ENCODE measurements around the gene RTP1. TPM values are rescaled to one million over a fixed set of nuclear protein-coding genes. Genes with fewer than 3 reads are reported as not detected.

RTP1 gene
- total RNA-seq, 4 donors from 2014 or later = not detected

DNA sequence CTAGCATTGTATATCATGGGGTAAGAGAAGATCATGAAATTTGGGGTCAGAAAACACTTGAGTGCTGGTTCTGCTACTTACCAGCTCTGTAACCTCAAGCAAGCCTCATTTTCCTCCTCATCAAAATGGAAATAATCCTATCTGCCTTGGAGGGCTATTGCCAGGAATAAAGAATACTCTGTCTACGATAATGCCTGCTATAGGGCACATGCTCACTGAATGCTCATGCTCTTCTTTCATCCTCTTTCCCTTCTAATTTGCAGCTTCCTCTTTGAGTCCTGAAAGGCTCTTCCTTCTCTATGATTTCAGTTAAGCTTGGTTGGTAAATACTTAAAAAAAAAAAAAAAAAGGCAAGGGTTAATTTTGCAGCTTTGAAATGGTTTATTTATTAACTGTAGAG is 12.8 kb downstream of the RTP1 start:
- no peaks in the 10 kb centered on the region for H3K9me3 ChIP-seq
- H3K27ac ChIP-seq = peak overlapping the region in 1 of 4 donors; percentile 18
- H3K27me3 ChIP-seq = no peaks in the 10 kb centered on the region
- H3K4me1 ChIP-seq = peaks cover 0 to 25% (median 0%) of the 10 kb centered on the region in 4 donors
- no peaks in the 10 kb centered on the region for H3K36me3 ChIP-seq
- DNase-seq = no peak
- TF ChIP-seq POLR2A (IDR thresholded peaks at IDR 0.05) (no peak), CTCF (IDR thresholded peaks at IDR 0.05) (no peak)
- H3K4me3 ChIP-seq = no peak overlapping the region

DNA sequence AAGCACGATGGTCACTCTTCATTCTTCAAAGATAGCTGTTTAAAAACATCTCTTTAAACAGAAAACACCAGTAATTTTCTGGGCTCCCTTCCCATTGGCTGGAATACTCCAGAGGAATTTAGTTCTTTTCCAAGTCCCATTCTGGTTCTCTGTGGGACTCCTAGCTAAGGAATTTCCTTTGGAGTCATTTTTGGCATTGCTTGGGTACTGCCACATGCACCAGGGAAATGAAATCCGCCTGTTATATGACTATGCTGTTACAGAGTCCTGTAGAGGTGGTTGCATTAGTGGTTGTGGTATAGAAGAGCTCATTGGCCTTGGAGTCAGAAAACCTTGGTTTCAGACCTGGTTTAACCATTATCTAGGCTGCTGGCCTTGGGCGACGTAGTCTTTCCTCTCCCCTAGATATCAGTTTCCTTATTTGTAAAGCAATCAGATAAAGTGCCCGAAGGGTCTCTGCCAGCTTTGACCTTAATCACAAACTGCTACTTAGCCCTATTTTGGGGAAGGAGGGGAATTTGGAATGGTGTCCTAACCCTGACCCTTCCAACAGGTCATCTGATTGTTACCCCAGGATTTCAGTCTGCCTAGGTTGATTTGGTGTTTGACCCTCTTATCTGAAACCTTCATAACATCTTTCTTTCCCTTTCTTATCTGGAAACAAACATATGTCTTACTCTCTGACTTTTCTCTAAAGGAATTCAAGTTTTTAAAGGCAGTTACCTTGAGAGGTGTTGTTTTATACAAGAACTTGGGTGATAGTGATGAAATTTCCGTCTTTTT is 13.4 kb downstream of the RTP1 start:
- TF ChIP-seq CTCF (IDR thresholded peaks at IDR 0.05) (no peak), POLR2A (IDR thresholded peaks at IDR 0.05) (no peak)
- Histone ChIP-seq H3K9me3 (no peaks in the 10 kb centered on the region), H3K4me3 (no peak overlapping the region), H3K4me1 (peaks cover 0 to 25% (median 0%) of the 10 kb centered on the region in 4 donors), H3K36me3 (no peaks in the 10 kb centered on the region), H3K27me3 (no peaks in the 10 kb centered on the region), H3K27ac (peak overlapping the region in 1 of 4 donors; percentile 36)
- DNase-seq = no peak

DNA sequence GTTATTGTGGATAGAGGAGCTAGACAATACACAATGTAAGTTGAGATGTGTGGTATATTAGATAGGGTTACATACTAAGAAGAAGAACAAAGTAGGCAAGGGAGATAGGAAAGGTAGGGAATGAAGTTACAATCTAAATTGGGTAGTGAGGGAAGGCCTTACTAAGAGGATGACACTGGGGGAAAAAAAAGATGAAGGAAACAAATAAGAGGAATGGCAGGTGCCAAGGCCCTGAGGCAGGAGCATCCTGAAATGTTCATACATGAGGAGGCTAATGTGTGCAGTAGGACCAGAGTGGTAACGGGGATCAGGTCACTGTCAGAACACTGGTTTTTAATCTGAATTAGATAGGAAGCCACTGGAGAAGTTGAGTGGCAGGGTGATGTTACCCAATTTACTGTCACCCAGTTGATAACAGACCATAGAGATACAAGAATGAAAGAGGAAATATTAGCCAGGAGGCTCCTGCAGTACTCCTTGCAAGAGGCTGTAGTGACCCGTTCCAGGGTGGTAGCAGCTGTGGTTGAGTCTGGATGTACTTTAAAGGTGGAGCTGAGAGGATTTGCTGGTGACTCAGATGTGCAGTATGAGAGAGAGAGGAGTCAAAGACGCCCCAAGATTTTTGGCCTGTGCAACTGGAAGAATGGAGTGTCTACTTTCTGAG is 14.4 kb downstream of the RTP1 start:
- TF ChIP-seq POLR2A (IDR thresholded peaks at IDR 0.05) = no peak
- no peak for TF ChIP-seq CTCF (IDR thresholded peaks at IDR 0.05)
- H3K4me1 ChIP-seq = peaks cover 0 to 25% (median 0%) of the 10 kb centered on the region in 4 donors
- H3K4me3 ChIP-seq = no peak overlapping the region
- no peak for DNase-seq
- no peaks in the 10 kb centered on the region for H3K9me3 ChIP-seq
- H3K36me3 ChIP-seq = no peaks in the 10 kb centered on the region
- no peaks in the 10 kb centered on the region for H3K27me3 ChIP-seq
- no peak overlapping the region for H3K27ac ChIP-seq

DNA sequence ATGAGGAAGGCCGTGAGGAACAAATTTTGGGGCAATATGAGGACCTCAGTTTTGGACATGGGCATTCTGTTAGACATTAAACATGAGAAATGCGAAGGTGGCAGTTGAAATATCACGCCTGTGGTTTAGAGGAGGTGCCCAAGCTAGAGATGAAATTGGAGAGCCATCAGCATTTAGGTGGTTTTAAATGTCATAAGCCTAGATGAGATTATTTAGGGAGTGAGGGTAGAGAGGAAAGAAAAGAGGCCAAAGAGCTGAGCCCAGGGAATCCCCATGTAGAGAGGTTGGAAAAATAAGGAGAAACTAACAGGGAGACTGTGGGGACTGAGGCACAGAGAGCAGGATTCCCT is 14.9 kb downstream of the RTP1 start:
- no peaks in the 10 kb centered on the region for H3K27me3 ChIP-seq
- no peak overlapping the region for H3K27ac ChIP-seq
- H3K4me1 ChIP-seq = peaks cover 0 to 25% (median 0%) of the 10 kb centered on the region in 4 donors
- no peak overlapping the region for H3K4me3 ChIP-seq
- no peak for DNase-seq
- TF ChIP-seq CTCF (IDR thresholded peaks at IDR 0.05) (no peak), POLR2A (IDR thresholded peaks at IDR 0.05) (no peak)
- H3K9me3 ChIP-seq = no peaks in the 10 kb centered on the region
- no peaks in the 10 kb centered on the region for H3K36me3 ChIP-seq

GRCh38 chr3:187212705-187213104 is 15.4 kb downstream of the RTP1 start:
- no peaks in the 10 kb centered on the region for H3K36me3 ChIP-seq
- H3K9me3 ChIP-seq = no peaks in the 10 kb centered on the region
- H3K27ac ChIP-seq = no peak overlapping the region
- TF ChIP-seq CTCF (IDR thresholded peaks at IDR 0.05) (no peak), POLR2A (IDR thresholded peaks at IDR 0.05) (no peak)
- no peak overlapping the region for H3K4me3 ChIP-seq
- DNase-seq = no peak
- H3K27me3 ChIP-seq = no peaks in the 10 kb centered on the region
- H3K4me1 ChIP-seq = peaks cover 0 to 25% (median 0%) of the 10 kb centered on the region in 4 donors

All from Peyer's patch (tissue), 4 donors.